ENCODE measurements around the gene NAGPA.

The NAGPA gene

GRCh38 chr16:5004311-5004710, 29.4 kb downstream of the NAGPA start:
- no peak for DNase-seq (ENCODE audit: low read depth in 4 of 4, low spot score in 1 of 4)

- DNase-seq (ENCODE audit: low read depth in 4 of 4, low spot score in 1 of 4), result no peak
Measured at GRCh38 chr16:5003828-5004227, 29.9 kb downstream of the NAGPA start.

GRCh38 chr16:5003211-5003610, 30.5 kb downstream of the NAGPA start:
- DNase-seq (ENCODE audit: low read depth in 4 of 4, low spot score in 1 of 4), result no peak

GRCh38 chr16:5002699-5003143, 31.0 kb downstream of the NAGPA start:
- no peak for DNase-seq (ENCODE audit: low read depth in 4 of 4, low spot score in 1 of 4)

GRCh38 chr16:5001986-5002385, 31.7 kb downstream of the NAGPA start:
- DNase-seq (ENCODE audit: low read depth in 4 of 4, low spot score in 1 of 4), result no peak

DNA sequence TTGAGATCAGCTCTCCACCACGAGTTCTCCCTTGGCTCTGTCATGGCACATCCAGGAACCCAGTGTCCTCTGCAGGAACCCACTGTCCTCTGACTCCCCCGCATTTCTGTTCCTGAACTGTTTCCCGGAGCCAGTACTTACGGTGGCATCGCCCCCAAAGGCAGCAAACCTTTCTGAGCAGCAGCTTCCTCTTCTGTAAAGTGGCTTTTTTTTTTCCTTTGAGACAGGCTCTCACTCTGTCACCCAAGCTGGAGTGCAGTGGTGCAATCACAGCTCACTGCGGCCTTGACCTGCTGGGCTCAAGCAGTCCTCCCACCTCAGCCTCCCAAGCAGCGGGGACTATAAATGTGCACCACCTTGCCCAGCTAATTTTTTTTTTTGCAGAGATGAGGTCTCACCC, 32.2 kb downstream of the NAGPA start:
- no peak for DNase-seq (ENCODE audit: low read depth in 4 of 4, low spot score in 1 of 4)

DNA sequence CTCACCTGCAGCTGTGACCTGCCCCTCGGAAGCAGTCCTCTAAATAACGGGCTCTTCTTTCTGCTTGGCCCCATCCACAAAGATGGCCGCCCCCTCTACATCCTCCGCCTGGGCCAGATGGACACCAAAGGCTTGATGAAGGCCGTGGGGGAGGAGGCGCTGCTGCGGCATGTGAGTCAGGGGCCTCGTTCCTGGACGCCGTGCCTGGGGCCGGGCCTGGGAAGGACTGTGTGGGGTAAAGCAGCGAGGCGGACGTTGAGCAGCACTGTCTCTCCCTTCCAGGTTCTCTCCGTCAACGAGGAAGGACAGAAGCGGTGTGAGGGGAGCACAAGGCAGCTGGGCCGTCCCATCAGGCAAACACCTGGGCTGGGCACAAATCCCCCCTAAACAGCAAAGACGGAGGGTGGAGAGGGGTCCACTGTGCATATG, 33.1 kb downstream of the NAGPA start:
- DNase-seq (ENCODE audit: low read depth in 4 of 4, low spot score in 1 of 4), result no peak

- DNase-seq (ENCODE audit: low read depth in 4 of 4, low spot score in 1 of 4), result no peak
Measured at GRCh38 chr16:4994719-4995434, 38.9 kb downstream of the NAGPA start.

DNA sequence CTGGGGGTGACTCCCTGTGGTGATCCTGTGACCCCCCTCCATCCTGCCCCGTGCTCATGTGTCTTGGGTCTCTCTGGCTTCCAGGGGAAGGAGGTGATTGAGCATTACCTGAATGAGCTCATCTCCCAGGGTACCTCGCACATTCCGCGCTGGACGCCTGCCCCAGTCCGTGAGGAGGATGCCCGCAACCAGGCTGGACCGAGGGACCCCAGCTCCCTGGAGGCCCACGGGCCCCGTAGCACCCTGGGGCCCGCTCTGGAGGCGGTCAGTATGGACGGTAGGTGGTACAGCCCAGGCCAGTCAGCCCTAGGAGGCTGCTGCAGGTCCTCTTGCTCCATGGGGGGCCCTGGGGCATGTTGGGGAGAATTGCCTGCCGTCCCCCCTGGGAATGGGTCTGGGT, 42.0 kb downstream of the NAGPA start:
- DNase-seq (ENCODE audit: low read depth in 4 of 4, low spot score in 1 of 4), result no peak

GRCh38 chr16:4990415-4990814, 43.3 kb downstream of the NAGPA start:
- DNase-seq (ENCODE audit: low read depth in 4 of 4, low spot score in 1 of 4), result no peak

DNA sequence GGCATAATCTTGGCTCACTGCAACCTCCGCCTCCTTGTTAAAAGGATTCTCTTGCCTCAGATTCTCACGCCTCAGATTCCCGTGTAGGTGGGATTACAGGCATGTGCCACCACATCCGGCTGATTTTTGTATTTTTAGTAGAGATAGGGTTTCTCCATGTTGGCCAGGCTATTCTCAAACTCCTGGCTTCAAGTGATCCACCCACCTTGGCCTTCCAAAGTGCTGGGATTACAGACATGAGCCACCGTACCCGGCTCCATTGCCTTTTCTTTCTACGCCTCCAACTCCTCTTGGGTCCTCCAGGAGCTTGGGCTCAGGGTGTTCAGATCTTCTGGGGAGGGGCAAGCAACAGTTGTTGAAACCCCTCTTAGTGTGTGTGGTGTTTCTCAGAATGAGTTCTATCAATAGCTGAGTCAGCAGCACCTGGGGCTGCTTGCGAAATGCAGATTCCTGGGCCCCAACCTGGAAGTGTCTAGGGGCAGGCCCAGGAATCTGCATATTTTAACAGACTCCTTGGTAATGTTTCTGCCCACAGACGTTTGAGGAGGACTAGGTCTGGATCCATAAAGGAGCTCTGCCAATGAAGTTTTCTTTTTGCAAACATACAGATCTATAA, 44.2 kb downstream of the NAGPA start:
- no peak for DNase-seq (ENCODE audit: low read depth in 4 of 4, low spot score in 1 of 4)

- DNase-seq (ENCODE audit: low read depth in 4 of 4, low spot score in 1 of 4), result no peak
Measured at GRCh38 chr16:4988647-4989046, 45.1 kb downstream of the NAGPA start.

DNA sequence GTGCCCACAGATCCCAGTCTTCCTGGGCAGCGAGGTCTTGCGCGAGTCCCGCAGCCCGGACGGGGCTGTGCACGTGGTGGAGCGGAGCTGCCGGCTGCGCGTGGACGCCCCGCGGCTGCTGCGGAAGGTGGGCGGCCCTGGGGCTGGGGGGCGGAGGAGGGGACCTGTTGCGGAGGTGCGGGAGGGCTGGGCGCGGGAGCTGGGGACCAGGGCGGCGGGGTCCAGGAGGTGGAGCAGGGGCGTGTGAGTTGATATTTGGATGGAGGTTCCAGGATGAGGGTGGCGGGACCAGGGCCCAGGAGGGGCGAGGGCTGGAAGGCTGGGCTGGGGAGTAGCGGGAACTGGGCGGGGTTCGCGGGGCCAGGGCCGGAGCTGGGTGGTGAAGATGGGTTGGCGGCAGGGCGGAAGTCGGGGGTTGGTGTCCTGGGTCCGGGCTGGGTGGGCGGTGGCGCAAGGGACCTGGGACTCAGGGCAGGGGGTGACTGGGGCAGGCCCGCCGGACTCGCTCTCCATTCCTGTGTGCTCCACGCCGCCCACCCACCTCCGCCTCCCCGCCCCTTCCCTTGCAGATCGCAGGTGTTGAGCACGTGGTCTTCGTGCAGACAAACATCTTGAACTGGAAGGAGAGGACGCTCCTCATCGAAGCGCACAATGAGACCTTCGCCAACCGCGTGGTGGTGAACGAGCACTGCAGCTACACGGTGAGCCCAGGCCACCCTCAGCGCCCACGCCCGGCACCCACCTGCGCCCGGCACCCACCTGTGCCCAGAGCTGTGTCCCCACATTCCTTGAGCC, 46.0 kb downstream of the NAGPA start:
- DNase-seq (ENCODE audit: low read depth in 4 of 4, low spot score in 1 of 4), result no peak

GRCh38 chr16:4987250-4987579, 46.5 kb downstream of the NAGPA start:
- no peak for DNase-seq (ENCODE audit: low read depth in 4 of 4, low spot score in 1 of 4)

GRCh38 chr16:4984174-4984990, 49.4 kb downstream of the NAGPA start:
- no peak for DNase-seq (ENCODE audit: low read depth in 4 of 4, low spot score in 1 of 4)

DNA sequence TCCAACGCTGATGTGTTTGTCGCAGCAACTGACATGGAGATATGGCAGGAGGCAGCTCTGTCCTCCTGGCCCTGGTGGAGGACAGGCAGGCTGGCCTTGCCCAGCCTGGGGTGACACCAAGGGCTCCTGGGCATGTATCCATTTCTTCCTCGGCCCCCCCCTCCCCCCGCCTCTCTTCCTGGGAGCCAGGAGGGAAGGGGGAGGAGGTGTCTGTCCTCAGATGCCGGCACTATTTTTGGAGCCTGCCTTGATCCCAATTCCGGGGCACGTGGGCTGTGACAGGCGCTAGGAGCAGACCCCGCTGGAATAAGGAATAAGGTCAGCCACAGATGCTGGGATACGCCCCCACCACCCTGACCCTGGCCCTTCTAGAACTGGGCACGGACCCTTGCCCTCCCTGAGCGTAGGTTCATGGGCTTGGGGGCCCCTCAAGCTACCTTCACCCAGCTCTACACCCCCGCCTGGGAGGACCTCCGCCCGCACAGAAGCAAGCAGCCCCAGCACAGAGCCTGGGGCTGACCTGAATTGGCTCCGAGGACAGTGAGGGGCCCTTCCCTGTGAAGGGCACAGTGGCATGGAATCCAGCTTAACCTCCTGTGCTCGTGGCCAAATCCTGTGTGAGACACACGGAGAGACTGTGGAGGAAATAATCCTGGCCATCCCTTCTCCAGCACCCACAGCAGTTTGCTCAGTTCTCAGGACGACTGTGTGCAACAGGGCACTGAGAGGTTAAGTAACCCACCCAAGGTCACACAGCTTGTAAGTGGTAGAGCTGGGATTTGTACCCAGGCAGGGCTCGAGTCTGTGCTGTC, 51.5 kb downstream of the NAGPA start:
- no peak for DNase-seq (ENCODE audit: low read depth in 4 of 4, low spot score in 1 of 4)

- no peak for DNase-seq (ENCODE audit: low read depth in 4 of 4, low spot score in 1 of 4)
Measured at GRCh38 chr16:4981473-4981872, 52.3 kb downstream of the NAGPA start.

DNA sequence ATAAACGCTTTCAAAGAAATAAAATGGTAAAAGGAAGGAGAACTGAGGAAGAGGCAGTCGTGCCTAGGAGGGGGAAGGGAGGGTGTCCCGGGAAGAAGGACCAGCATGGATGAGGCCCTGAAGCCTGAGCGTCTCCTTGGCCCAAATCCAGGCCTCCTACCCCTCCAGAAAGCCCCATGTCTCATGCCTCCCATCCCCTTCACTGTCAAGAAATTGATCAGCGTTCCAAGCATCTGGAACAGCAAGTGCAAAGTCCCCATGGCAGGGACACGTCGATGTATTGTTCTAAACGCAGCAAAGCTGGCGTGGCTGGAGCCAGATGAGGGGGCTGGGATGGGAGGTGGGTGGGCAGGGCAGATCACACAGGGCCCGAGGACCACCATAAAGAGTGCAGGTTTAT, 53.0 kb downstream of the NAGPA start:
- no peak for DNase-seq (ENCODE audit: low read depth in 4 of 4, low spot score in 1 of 4)

- no peak for DNase-seq (ENCODE audit: low read depth in 4 of 4, low spot score in 1 of 4)
Measured at GRCh38 chr16:4979736-4980660, 53.7 kb downstream of the NAGPA start.

DNA sequence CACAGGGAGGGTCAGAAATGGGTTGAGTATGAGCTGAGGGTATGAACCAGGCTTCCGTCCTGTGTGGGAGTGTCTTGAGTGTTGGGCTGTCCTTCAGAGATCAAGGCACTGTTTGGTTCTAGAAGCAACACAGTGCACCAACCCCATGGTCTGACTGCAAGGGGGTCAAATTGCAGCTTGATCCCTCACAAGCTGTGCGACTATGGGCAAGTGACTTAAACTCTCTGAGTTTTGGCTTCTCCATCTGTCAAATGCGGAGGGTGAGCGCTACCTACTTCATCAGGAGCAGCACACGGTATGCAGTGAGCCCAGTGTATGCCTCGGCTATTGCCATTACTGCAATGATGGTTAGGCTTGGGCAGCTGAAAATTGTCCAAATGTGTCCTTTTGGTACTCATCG, 54.6 kb downstream of the NAGPA start:
- DNase-seq (ENCODE audit: low read depth in 4 of 4, low spot score in 1 of 4), result no peak
